ENCODE measurements around the gene RB1.
"Not testable (repeated sequence)": the region's sequence is repeated elsewhere in the genome, so short reads cannot be mapped to it uniquely, and the experiment has no call there.

The RB1 gene

DNA sequence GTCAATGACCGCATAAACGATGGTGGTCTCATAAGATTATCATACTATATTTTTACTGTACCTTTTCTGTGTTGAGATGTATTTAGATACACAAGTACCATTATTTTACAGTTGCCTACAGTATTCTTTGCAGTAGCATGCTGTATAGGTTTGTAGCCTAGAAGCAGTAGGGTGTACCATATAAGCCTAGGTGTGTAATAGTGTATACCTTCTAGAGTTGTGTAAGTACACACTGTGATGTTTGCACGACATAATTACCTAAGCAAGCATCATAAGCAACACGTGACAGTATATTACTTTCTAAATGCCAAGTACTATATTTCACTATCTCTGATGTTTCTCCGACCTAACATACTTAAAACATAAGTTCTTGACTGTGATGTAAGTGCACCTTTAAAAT is 106.6 kb downstream of the RB1 start:
- no peak for DNase-seq (ENCODE audit: low spot score)

DNA sequence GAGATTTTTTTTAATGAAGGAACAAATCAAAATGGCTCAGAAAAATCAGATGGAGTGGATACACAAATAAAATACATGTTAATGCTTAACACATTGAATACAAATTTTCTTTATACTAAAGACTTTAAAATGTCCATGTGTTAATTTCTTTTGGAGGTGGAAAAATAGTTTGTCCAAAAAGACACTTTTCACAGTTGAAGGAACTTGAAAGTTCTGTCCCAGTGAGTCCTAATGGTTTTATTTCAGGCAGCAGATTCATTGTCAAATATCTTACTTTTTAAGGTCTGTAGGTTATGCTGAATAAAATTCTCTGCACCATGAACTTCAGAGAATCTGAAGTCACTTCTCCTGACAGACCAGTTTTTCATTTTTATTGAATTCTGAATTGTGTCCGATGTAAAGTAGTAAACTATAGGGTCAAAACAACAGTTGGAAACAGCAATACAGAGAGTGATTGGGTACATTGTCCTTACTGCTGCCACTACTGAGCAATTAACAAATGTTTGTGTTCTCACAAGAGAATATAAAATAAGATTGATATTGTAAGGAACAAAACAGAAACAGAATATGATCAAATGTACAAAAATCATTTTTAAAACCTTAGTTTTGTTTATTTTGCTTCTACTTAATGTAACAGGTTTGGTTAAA is 107.7 kb downstream of the RB1 start:
- DNase-seq (ENCODE audit: low spot score), result no peak

DNA sequence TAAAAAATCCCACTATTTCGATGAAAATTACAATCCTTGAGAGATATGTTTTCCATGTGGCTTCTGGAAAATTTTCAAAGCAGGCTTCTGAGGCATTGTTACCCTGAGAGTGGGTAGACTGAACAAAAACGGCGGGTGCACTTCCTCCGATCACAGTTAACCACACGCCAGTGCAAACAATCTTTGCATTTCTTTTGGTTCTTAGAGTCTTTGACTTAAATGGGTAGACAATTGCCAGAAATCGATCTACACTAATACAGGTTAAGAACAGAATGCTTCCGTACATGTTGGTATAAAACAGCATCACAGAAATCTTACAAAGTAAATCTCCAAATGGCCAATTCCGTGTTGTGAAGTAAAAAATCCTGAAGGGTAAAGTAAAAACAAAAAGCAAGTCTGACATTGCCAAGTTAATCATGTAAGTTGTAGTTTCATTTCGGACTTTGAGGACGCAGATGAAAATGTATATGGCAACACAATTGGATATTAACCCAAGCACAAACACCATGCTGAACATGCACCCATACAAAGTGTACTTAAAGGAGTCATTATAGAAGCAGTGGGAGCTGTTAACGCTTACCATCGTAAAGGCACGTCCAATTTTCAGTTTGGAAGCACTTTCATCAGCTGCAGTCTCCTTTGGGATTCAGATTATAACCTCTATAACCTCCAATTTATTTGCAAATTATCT is 108.4 kb downstream of the RB1 start:
- DNase-seq (ENCODE audit: low spot score), result no peak

DNA sequence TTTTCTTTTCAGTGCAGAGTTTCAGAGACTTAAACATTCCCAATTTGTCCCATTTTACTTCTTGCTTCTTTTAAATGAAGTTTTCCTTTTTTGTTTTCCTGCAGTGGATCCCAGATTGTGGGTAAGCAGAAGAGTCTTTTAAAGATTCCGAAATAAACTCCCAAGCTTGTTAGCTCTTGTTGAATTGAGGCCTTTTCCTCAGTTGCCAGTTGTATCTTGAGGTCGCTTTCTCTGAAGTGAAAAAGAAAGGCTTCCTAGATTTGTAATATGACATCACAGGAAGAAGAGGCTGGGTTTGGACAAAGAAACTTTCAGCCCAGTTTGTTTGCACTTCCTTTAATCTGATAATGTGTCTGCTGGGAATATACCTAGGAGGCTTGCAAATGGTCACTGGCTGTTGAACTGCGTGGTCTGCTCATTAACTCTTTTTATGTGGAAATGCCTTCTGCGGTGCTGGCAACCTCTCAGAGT is 109.4 kb downstream of the RB1 start, which contains the start of gene LPAR6:
Gene LPAR6, minus strand, starts transcription at position 233 of the 471 bp plus-strand sequence. CDS start 690 bp downstream, outside the sequence.
- DNase-seq (ENCODE audit: low spot score), result no peak

DNA sequence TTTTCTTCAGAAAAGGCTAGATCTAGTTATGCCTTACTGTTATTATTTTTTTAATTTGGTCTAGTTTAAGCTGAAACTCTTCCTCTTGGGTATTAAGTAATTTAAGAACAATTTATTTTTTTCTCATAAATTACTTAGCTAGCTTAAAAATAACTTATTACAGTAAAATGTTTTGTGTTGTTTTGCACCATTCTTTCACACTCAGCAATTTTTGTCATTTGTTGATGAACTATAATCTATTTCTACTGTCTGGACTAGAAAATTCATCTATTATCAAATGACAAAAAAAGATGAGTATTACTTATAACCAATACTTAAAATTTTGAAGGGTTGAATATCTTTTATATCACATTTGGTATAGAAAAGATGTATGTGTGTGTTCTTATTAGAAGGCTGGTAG is 111.0 kb downstream of the RB1 start:
- DNase-seq (ENCODE audit: low spot score), result no peak

DNA sequence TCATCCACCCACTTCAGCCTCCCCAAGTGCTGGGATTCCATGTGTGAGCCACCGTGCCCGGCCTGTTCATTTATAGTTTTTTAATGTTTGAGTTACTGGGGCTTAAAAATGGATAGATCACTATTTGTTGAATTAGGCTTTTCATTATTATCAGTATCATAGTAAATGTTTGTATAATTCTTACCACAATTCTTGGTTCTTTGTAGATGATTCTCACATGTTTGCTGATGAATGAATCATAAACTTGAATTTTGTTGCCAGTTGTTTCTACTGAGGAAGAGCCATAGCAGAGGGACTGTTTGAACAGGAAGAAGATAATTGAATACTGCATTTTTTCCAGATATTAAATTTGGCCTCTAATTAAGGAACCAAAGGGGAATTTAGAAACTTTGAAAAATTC is 112.0 kb downstream of the RB1 start:
- no peak for DNase-seq (ENCODE audit: low spot score)

DNA sequence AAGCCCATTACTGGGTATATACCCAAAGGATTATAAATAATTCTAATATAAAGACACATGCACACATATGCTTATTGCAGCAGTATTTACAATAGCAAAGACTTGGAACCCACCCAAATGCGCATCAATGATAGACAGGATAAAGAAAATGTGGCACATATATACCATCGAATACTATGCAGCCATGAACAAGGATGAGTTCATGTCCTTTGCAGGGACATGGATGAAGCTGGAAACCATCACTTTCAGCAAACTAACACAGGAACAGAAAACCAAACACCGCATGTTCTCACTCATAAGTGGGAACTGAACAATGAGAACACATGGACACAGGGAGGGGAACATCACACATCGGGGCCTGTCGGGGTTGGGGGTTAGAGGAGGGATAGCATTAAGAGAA is 118.5 kb downstream of the RB1 start:
- not testable (repeated sequence) for DNase-seq (ENCODE audit: low spot score)

DNA sequence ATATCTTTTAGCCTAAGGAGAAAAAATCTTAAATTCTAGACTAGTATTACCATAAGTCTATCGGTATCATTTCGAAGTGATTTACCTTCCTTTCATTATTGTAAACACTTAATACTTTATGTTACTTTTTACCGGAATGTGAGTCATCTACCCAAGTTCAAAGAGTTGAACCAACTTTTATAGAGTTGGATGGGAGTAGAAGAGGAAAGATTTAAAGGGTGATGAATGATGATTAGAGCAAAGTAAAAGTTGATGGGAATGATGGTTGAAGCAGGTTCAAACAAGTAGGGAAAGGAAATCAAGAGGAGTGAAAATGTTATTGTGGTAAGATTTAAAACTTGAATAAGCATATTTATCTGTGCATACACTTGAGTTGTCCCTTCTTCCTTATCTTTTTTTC is 120.7 kb downstream of the RB1 start:
- DNase-seq (ENCODE audit: low spot score), result no peak

DNA sequence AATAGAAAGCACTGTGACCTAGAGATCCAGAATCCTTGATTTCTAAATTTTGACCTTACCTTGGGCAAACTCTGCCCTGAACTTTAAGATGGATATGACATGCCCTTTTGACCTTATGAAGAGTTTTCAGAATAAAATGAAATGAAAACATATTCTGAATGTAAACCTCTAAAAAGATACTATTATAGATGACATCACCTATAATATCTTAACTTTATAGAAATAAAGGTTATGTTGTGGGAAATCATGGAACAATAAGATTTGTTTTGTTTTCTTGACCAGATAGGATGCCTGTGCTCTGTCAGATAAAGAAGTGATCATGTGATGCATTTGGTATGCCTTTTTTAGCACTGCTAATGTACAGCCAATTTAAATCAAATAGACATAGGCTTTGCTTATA is 122.5 kb downstream of the RB1 start:
- no peak for DNase-seq (ENCODE audit: low spot score)

DNA sequence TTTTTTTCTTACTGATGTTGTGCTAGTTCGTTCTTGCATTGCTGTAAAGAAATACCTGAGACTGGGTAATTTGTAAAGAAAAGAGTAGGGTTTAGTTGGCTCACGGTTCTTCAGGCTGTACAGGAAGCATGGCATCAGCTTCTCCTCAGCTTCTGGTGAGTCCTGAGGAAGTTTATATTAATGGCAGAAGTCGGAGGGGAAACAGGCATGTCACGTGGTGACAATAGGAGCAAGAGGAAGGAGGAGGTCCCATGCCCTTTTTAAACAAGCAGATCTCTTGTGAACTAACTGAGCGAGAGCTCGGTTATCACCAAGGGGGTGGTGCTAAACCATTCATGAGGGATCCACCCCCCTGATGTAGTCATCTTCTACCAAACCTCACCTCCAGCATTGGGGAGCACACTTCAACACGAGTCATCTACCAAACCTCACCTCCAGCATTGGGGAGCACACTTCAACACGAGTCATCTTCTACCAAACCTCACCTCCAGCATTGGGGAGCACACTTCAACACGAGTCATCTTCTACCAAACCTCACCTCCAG is 123.3 kb downstream of the RB1 start:
- DNase-seq (ENCODE audit: low spot score), result not testable (repeated sequence)

DNA sequence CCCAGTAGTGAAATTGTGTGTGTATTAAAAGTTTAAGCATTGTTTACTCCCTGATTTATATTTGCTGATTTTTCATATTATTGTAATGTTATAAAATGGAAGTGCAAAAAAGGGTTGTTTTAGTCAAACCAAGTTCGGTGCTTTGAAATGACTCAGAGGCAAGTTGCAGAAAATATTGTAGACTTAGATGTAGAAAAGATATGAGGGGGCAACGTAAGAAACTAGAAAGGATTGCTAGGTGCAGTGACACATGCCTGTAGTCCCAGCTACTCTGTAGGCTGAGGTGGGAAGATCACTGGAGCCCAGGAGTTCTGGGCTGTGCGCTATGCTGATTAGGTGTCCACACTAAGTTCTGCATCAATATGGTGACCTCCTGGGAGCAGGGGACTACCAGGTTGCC is 125.5 kb downstream of the RB1 start:
- no peak for DNase-seq (ENCODE audit: low spot score)

DNA sequence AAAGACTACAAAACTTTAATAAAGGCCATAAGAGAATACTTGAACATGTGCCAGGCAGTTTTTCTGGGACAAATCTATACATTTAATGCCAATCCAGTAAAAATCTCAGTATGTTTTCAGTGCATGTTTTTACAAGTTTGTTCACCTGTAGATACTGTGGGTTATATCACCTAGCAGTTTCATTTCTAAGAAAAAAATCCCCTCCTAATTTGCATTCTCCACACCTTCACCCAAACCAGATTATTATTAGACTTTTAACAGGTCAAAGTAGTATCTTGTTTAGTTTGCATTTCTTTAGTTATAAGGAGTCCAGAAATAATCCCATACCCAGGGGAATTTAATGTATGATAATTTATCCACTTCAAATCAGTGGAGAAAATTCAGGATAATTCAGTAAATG is 126.3 kb downstream of the RB1 start:
- no peak for DNase-seq (ENCODE audit: low spot score)

DNA sequence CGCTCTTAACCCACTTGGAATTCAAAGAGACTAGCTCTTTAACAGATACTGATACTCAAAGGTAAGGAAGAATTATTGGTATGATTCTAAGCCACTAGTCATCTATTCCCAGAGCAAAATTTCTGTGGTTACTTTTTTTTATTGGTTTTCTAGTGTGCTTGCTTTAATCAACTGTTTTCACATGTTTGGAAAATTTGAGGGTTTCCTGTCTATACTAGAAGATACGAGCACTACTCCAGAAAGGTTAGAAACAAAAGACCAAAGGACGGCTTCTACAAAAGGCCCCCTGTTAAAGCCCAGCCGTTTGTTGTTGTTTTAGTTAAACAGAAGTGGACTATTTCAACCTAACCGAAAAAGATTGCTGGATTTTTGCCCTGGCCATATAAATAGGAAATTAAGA is 127.9 kb downstream of the RB1 start:
- no peak for DNase-seq (ENCODE audit: low spot score)

DNA sequence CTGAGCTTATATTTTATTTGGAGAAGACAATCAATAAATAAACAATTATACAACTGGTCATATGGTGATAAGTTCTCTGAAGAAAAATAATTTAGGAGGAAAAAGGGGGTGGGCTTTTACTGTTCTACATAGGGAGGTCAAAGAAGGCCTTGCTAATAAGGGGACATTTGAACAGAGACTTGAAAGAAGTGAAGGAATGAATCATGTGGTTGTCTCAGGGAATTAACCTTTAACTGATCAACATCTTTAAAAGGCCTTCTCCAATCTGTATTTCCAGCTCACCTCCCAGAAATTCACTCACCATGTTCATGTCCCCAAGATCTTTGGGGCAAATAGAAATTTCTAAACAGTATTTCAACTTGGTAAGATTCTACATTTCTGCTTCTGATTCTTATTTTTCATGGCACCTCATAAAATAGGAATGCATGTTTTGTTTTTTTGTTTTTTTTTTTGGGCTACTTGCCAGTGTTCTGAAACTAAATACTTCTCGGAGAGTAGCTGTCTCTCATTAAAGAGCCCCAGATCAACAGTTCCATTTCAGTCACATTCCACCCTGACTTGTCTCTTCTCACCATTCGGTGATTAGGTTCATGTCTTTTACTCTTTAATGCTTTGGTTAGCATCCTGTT is 128.6 kb downstream of the RB1 start:
- no peak for DNase-seq (ENCODE audit: low spot score)

DNA sequence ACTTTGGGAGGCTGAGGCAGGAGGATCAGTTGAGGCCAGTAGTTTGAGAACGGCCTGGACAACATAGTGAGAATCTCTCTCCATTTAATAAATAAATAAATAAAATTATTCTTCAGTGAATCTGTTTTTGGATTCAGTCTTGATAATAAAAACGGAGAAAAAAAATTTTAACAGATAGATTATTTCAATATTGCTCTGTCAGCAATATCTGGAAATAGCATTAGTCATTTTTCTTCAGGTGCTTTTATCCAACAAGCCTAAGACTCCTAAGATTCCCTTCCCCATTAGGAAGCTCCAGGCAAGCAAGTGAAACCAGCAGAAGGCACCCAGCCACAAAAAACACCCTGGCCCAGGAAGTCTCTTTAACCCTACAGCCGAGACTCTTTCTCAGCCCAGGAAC is 130.6 kb downstream of the RB1 start:
- no peak for DNase-seq (ENCODE audit: low spot score)

DNA sequence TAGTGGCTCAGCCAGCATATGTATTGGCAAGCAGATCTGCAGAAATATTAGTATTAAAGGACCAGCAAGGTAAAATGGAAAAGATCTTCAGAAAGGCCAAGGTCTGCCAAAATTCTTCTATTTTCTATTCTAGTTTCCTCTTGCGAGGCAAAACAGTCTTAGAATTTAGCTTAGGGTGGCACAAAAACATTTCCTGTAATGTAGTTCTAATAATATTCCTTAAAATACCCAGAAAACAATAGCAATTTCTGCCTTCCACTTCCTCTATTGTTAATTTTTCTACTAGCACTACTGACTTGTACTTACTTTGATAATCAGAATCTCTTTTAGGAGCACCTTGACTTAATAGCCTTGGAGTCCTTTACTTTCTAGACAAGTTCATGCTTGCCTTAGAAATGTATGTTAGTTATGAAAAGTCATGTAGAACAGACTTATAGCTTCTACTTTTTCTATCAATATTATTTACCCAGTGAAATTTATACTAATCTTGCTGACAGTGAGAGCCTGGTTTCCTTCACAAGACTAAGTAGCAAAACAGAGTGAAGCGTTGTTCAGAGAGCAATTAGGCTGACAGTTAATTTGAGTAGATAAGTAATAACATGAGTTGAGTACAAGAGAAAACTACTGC is 133.2 kb downstream of the RB1 start:
- no peak for DNase-seq (ENCODE audit: low spot score)

DNA sequence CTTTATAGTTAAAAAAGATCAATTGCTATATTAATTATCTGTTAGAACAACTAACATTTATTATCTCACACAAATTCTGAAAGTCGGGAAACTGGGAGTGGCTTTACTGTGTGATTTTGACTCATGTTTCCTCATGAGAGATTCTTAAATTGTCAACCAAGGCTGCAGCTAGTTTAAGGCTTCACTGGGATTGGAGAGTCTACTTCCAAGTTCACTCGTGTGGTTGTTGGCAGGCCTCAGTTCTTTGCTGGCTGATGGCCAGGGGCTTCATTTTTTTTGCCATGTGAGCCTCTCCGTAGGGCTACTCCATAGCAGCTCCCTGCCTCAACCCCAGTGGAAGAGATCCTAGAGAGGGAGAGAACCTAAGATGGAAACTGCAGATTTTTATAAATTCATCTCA is 133.8 kb downstream of the RB1 start:
- no peak for DNase-seq (ENCODE audit: low spot score)

DNA sequence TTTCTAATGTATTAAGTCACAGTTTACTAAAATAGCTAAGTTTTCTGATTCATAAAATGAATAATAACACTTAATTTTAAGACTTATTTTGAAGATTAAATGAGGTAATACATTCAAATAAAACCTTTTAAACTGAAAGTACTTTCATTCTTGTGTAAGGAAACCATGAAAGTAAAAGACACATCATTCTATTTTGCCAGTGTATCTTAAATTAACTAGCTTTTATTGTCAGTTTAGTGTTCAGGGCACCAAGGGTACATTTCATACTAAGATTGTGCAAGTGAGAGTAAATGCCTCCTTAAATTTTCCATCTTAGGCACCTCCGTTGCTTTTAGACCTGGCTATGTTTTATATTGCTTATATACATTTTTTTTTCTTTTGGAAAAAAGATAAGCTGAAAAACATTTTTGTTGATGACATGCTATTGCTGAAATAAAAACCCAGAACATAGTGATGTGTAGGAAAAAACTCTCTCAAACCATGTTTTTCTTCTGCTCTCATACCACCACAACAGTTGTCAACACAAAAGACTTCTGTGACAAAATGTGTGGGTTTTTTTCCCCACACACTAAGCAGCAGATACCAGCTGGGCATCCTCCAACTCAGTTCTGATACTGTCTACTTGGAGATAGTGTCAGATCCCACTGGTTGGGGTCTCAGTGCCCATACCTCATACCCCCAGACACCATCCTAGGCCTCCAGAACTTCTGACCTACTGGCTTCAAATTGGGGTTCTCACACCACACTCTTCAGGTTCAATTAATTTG is 140.1 kb downstream of the RB1 start:
- DNase-seq (ENCODE audit: low spot score), result no peak

DNA sequence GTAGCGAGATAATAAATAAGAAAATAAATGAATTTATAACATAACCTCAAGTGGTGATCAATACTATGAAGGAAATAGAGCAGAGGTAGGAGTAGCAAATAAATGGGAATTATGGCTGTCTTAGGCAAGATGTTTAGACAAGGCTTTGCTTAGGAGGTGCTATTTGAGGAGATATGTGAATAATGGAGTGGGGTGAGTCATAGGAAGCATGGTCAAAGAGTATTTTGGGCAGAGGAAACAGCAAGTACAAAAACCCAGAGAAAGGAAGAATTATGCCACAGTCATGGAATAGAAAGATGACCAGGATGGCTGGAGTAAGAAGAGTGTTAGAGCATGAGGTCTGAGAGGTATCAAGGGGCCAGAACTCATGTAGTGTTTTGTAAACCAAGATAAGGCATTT is 142.9 kb downstream of the RB1 start:
- no peak for DNase-seq (ENCODE audit: low spot score)

DNA sequence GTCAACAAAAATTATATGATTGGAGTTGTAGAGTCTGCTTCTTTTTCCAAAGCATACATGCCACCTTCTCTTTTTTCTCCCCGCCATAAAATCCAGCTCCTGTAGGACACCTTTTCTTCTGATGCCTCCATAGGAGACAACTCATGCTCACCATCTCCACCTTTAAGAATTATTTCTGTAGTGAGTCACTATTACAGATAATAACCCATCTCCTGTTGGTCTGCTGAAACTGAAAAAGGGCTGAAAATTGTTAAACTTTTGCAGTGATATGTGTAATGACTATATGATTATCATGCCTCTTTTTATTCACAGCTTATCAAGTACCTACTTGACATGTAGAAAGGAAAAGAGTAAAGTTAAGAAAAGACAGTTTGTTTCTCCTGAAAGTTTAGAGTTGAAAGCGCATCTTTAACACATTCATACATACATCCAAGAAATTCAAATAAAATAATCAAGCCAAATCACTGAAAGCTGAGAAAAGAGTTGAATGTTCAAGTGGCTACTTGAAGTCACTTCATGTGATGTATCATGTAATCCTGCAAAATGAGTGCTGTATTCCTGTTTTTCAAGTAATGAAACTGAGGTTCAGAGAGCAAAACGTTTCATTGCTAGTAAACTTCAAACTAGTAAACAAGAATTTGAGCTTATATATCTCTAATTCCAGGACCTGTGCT is 144.9 kb downstream of the RB1 start:
- no peak for DNase-seq (ENCODE audit: low spot score)

DNA sequence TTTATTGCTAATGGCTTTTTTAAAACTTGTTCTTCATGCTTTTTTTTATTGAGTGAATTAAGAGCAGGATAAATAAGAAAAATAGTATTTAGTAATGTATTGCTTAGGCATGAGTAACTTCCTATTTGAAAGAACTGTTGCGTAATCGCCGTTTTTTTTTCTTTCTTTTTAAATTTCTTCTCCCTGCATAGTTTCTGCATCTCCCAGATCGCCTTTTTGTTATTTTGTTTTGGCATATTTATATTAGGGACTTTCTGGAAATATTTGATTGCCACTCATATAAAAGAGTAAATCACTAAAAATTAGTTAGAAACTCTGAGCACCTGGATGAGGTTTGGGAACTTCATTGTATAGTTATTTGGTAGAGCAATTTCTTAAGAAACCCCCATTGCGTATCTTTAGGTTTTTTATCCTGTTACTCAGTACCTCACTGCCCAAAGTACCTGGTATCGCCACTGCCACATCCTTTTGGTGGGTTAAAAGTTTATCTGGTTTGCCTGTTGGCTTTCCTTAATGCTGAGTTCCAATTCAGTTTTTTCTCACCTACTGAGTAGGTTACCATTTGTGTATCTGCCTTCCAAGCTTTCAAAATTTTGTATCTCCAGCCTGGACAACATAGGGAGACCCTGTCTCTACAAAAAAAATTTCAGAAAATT is 145.5 kb downstream of the RB1 start:
- no peak for DNase-seq (ENCODE audit: low spot score)
